ENCODE measurements around the gene PLPP3.

GRCh38 chr1:56493826-56494225, 85.5 kb downstream of the PLPP3 start:
- TF ChIP-seq CTCF (IDR thresholded peaks at IDR 0.05) = no peak
- no peak for TF ChIP-seq POLR2A (IDR thresholded peaks at IDR 0.05)

All from adrenal gland (tissue), 5 donors.